WTC11 (cell line): ENCODE measurements around the gene BRI3. TPM values are rescaled to one million over a fixed set of nuclear protein-coding genes. Genes with fewer than 3 reads are reported as not detected.

Source experiments
- ATAC-seq: fragments of 200-7000 bp; cut with Tn5 transposase; 2 replicates; pipeline ENCODE4 v1.10.0; 2021; ENCODE audit warnings: mild to moderate bottlenecking, moderate library complexity
- CTCF ChIA-PET: fragments of 300-600 bp; sonication (Branson Sonifier 250); formaldehyde crosslinking; loops from one replicate; lab custom pipeline; 2021; ENCODE audit warnings: antibody characterized with exemption; lab: Charles Lee
- POLR2A ChIA-PET: fragments of 350-600 bp; sonication (Branson Sonifier 250); formaldehyde crosslinking; loops from one replicate; lab custom pipeline; 2021; ENCODE audit warnings: antibody characterized with exemption; lab: Charles Lee
- DNase-seq: peaks from one replicate; pipeline ENCODE4 v3.0.0; 2021; ENCODE audit warnings: low spot score
- H3K27ac Mint-ChIP-seq: 2 replicates; pipeline ENCODE4 v1.8.0; 2021; ENCODE audit warnings: mixed read lengths
- H3K27me3 Mint-ChIP-seq: 2 replicates; pipeline ENCODE4 v1.8.0; 2021; ENCODE audit warnings: low read depth, mild to moderate bottlenecking, moderate library complexity, mixed read lengths
- H3K36me3 Mint-ChIP-seq: 2 replicates; pipeline ENCODE4 v1.8.0; 2021; ENCODE audit warnings: mixed read lengths
- H3K4me1 Mint-ChIP-seq: 2 replicates; pipeline ENCODE4 v1.8.0; 2022; ENCODE audit warnings: mixed read lengths
- H3K4me3 Mint-ChIP-seq: 2 replicates; pipeline ENCODE4 v1.8.0; 2021; ENCODE audit warnings: mild to moderate bottlenecking, moderate library complexity, mixed read lengths
- H3K9me3 Mint-ChIP-seq: 2 replicates; pipeline ENCODE4 v1.8.0; 2021; ENCODE audit warnings: mixed read lengths
- ATF1 ChIP-seq: sonication (generic); formaldehyde crosslinking; IDR thresholded peaks from 2 replicates; pipeline ENCODE4 v1.8.1; 2023; ENCODE audit warnings: mild to moderate bottlenecking, moderate library complexity, missing genetic modification reagents
- ELF4 ChIP-seq: sonication (generic); formaldehyde crosslinking; IDR thresholded peaks from 2 replicates; pipeline ENCODE4 v1.8.1; 2022; ENCODE audit warnings: low read depth, mild to moderate bottlenecking, moderate library complexity, missing genetic modification reagents
- ERG ChIP-seq: fragments of 250-450 bp; sonication (Bioruptor Pico); IDR thresholded peaks from 2 replicates; pipeline ENCODE4 v1.8.0; 2021; ENCODE audit warnings: mild to moderate bottlenecking
- ESRRA ChIP-seq: sonication (generic); formaldehyde crosslinking; IDR thresholded peaks from 2 replicates; pipeline ENCODE4 v1.8.1; 2022; ENCODE audit warnings: mild to moderate bottlenecking, missing genetic modification reagents, borderline replicate concordance
- FOXP4 ChIP-seq: sonication (generic); formaldehyde crosslinking; IDR thresholded peaks from 2 replicates; pipeline ENCODE4 v1.8.0; 2022; ENCODE audit warnings: mild to moderate bottlenecking, missing genetic modification reagents
- HMGXB4 ChIP-seq: sonication (generic); formaldehyde crosslinking; IDR thresholded peaks from 2 replicates; pipeline ENCODE4 v1.8.1; 2023; ENCODE audit warnings: mild to moderate bottlenecking, moderate library complexity, missing genetic modification reagents
- IRF2 ChIP-seq: sonication (generic); formaldehyde crosslinking; IDR thresholded peaks from 2 replicates; pipeline ENCODE4 v1.8.0; 2022; ENCODE audit warnings: low read depth, missing genetic modification reagents, borderline replicate concordance
- SMAD4 ChIP-seq: sonication (generic); formaldehyde crosslinking; IDR thresholded peaks from 2 replicates; pipeline ENCODE4 v1.8.0; 2022; ENCODE audit warnings: mild to moderate bottlenecking, missing genetic modification reagents
- TCF7 ChIP-seq: sonication (generic); formaldehyde crosslinking; IDR thresholded peaks from 2 replicates; pipeline ENCODE4 v1.8.0; 2022; ENCODE audit warnings: mild to moderate bottlenecking, low read depth, missing genetic modification reagents, moderate library complexity
- USF2 ChIP-seq: sonication (generic); formaldehyde crosslinking; IDR thresholded peaks from 2 replicates; pipeline ENCODE4 v1.8.1; 2023; ENCODE audit warnings: mild to moderate bottlenecking, missing genetic modification reagents, moderate library complexity
- ZBTB43 ChIP-seq: sonication (generic); formaldehyde crosslinking; IDR thresholded peaks from 2 replicates; pipeline ENCODE4 v1.8.1; 2023; ENCODE audit warnings: mild to moderate bottlenecking, missing genetic modification reagents
- ZMAT4 ChIP-seq: fragments of 250-450 bp; sonication (Bioruptor Pico); IDR thresholded peaks from 2 replicates; pipeline ENCODE4 v1.9.0; 2021; ENCODE audit warnings: mild to moderate bottlenecking
- ZNF121 ChIP-seq: sonication (generic); formaldehyde crosslinking; IDR thresholded peaks from 2 replicates; pipeline ENCODE4 v1.8.0; 2023; ENCODE audit warnings: missing genetic modification reagents
- ZNF263 ChIP-seq: sonication (generic); formaldehyde crosslinking; IDR thresholded peaks from 2 replicates; pipeline ENCODE4 v1.8.1; 2022; ENCODE audit warnings: low read depth, mild to moderate bottlenecking, moderate library complexity, missing genetic modification reagents
- ZNF281 ChIP-seq: sonication (generic); formaldehyde crosslinking; IDR thresholded peaks from 2 replicates; pipeline ENCODE4 v1.8.0; 2023; ENCODE audit warnings: mild to moderate bottlenecking, missing genetic modification reagents
- ZNF317 ChIP-seq: sonication (generic); formaldehyde crosslinking; IDR thresholded peaks from 2 replicates; pipeline ENCODE4 v1.8.1; 2023; ENCODE audit warnings: low read depth, mild to moderate bottlenecking, moderate library complexity, missing genetic modification reagents, borderline replicate concordance
- ZNF532 ChIP-seq: fragments of 250-450 bp; sonication (Bioruptor Pico); IDR thresholded peaks from 2 replicates; pipeline ENCODE4 v1.9.0; 2021; ENCODE audit warnings: mild to moderate bottlenecking, borderline replicate concordance
- total RNA-seq: library from RNA; stranded (reverse); gene quantifications from 3 replicates; pipeline ENCODE4 v1.2.3, GENCODE V29; 2021

BRI3 gene
- total RNA-seq, 1 experiment from 2014 or later: 112 TPM

GRCh38 chr7:98242934-98243333 lies 38.6 kb upstream of the BRI3 start (continued):
- TF ChIP-seq ZNF281 (CRISPR knock-in tag): no peak
- no peak for TF ChIP-seq ELF4 (CRISPR knock-in tag)
- no peak for TF ChIP-seq SMAD4 (CRISPR knock-in tag)
- no peak for TF ChIP-seq TCF7 (CRISPR knock-in tag)
- no peak for TF ChIP-seq ZMAT4
- TF ChIP-seq ZNF263 (CRISPR knock-in tag): no peak

- Mint-ChIP-seq H3K4me1 (peaks cover 5% of the 10 kb centered on the region), H3K27ac (no peak overlapping the region), H3K27me3 (no peaks in the 10 kb centered on the region), H3K36me3 (no peaks in the 10 kb centered on the region; the same call in 1 of the 2 replicates), H3K4me3 (no peak overlapping the region), H3K9me3 (no peaks in the 10 kb centered on the region)
- DNase-seq: no peak
- ChIA-PET POLR2A (no interaction called here), CTCF (interaction anchor here (1.1 kb wide), 1 partner anchor 34 kb away, joined by 3 read pairs; the partner anchor contains the start of gene BHLHA15)
- ATAC-seq: no peak
- TF ChIP-seq ERG (no peak), IRF2 (CRISPR knock-in tag) (no peak), ZBTB43 (CRISPR knock-in tag) (no peak), ZNF317 (CRISPR knock-in tag) (no peak), ZNF532 (no peak), USF2 (CRISPR knock-in tag) (no peak), ZNF263 (CRISPR knock-in tag) (no peak), ZMAT4 (no peak), ZNF121 (CRISPR knock-in tag) (no peak), FOXP4 (CRISPR knock-in tag) (no peak), ATF1 (CRISPR knock-in tag) (no peak), HMGXB4 (no peak), ESRRA (CRISPR knock-in tag) (no peak)
Observed at GRCh38 chr7:98244871-98245270, 36.6 kb upstream of the BRI3 start.
